ENCODE results near the gene ACVR2B. TPM values are rescaled to one million over a fixed set of nuclear protein-coding genes. Genes with fewer than 3 reads are reported as not detected.
"Not testable (repeated sequence)": the region's sequence is repeated elsewhere in the genome, so short reads cannot be mapped to it uniquely, and the experiment has no call there.

The ACVR2B gene
- total RNA-seq (2014; rRNA removed; shearing (Covaris generic)) = 0.74 and 0.81 TPM in 2 replicates

DNA sequence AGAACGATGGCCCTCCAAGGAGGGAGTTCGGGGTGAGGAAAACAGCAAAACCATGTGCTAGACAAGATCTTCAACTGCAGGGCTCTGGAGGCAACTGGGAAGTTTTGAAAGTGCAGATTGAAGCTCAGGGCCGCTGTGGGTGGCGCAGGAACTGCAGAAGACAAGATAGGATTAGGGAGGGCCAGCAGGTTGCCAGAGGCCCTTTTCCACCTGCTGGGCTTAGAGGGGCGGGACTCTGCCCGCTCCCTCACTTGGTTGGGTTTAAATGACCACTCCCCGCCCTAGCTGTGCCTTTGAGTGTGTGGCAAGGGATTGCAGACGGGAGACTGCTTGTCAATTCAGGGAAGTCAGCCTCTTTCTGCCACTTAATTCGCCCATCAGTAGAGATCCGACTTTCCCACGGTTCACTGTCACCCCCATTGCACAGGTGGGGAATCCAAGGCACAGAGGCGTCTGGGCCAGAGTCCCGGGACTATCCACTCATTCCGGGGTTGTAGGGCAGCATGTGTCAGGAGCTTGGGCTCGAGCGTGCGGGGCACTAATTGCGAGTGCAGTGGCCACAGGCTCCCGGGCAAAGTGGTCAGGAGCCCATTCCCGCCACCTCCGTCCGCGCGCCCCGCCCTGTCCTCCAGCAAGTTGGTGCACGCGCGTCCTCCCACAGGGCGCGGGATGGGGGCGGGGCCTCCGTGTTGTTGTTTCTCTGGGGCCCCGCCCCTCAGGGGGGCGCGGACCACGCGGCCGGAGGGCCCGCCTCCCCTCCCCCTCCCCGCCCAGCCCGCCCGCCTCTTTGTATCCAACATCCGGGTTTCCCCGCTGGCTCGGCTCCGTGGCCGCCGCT lies at the start of gene ACVR2B:
TSS of gene ACVR2B (plus strand) at position 816 of the 838 bp plus-strand sequence. CDS start 433 bp downstream, outside the sequence.
- DNase-seq (ENCODE audit: low read depth) = peak; percentile 62

DNA sequence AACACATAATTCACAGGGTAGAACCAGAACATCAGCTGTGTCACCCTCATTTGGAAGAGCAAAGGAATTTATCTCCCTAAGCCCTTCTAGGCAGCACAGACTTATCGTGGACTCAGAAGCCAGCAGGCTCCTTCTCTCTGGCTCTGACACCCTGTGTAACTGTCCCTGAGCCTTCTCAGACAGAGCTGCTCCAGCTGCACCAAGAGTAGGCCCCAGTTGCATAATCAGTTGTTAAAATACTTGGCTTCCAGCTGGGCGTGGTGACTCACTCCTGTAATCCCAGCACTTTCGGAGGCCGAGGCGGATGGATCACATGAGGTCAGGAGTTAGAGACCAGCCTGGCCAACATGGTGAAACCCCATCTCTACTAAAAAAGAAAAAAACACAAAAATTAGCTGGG lies 49.4 kb upstream of the ACVR2B start:
- peak; percentile 46 for DNase-seq (ENCODE audit: low read depth)

- peak; percentile 6 for DNase-seq (ENCODE audit: low read depth)
Observed at GRCh38 chr3:38411591-38411990, 42.1 kb upstream of the ACVR2B start.

- DNase-seq (ENCODE audit: low read depth) = not testable (repeated sequence)
Observed at GRCh38 chr3:38420758-38421157, 32.9 kb upstream of the ACVR2B start.

DNA sequence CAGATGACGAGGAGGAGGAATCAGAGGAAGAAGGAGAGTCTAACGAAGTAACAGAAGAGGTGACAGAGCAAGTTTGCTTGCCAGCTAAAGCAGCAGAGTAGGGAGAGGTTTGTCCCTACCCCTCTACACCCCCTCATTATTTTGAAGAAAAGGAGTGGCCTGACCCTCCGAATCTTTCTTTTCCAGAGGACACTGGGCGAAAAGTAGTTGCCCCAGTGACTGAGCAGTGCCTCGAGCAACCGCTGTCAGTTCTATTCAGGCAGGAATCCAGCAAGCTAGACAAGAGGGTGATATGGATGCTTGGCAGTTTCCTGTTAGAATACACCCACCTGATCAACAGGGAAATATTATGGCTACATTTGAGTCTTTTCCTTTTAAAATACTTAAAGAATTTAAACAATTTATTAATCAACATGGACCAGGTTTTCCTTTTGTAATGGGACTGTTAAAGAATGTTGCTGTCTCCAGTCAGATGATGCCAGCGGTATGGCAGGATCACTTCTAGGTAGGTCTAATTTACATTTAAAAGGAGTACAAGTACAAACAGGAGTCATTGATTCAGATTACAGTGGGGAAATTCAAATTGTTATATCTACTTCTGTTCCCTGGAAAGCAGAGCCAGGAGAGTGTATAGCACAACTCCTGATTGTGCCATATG lies 31.9 kb upstream of the ACVR2B start:
- DNase-seq (ENCODE audit: low read depth) = no peak

GRCh38 chr3:38426798-38427426 lies 26.8 kb upstream of the ACVR2B start:
- DNase-seq (ENCODE audit: low read depth) = not testable (repeated sequence)

GRCh38 chr3:38432871-38433658 lies 20.6 kb upstream of the ACVR2B start:
- not testable (repeated sequence) for DNase-seq (ENCODE audit: low read depth)

DNA sequence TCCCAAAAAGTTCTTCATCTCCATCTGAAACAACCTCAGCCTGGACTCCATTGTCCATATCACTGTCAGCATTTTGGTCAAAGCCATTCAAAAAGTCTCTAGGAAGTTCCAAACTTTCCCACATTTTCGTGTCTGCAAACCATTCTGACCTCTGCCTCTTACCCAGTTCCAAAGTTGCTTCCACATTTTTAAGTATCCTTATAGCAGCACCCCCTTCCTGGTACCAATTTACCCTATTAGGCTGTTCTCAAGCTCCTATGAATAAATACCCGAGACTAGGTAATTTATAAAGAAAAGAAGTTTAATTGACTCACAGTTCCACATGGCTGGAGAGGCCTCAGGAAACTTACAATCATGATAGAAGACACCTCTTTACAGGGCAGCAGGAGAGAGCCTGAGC lies 20.0 kb upstream of the ACVR2B start:
- not testable (repeated sequence) for DNase-seq (ENCODE audit: low read depth)

- DNase-seq (ENCODE audit: low read depth) = peak; percentile 71
Observed at GRCh38 chr3:38438436-38439069, 15.1 kb upstream of the ACVR2B start.

DNA sequence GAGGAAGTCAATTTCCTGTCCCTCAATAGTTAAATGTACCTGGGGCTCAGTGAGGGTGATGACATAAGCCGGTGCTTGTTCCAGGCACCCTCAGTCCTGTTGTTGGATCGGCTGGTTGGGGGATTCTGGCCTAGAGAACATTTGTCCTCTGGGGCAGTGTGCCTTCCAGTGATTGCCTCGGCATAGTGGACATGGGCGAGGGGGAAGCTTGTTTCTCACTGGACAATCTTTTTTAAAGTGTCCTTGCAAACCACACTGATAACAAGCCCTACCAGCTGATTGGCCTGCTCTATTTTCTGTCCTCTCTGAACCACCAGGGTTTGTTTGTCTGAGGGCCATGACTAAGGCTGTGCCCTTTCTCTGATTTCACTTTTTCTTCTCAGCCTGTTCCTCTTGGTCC lies 10.5 kb upstream of the ACVR2B start:
- not testable (repeated sequence) for DNase-seq (ENCODE audit: low read depth)

GRCh38 chr3:38446085-38446686 lies 7.5 kb upstream of the ACVR2B start:
- no peak for DNase-seq (ENCODE audit: low read depth)

GRCh38 chr3:38446812-38447211 lies 6.9 kb upstream of the ACVR2B start:
- no peak for DNase-seq (ENCODE audit: low read depth)

- DNase-seq (ENCODE audit: low read depth) = no peak
Observed at GRCh38 chr3:38450853-38451252, 2.8 kb upstream of the ACVR2B start.

DNA sequence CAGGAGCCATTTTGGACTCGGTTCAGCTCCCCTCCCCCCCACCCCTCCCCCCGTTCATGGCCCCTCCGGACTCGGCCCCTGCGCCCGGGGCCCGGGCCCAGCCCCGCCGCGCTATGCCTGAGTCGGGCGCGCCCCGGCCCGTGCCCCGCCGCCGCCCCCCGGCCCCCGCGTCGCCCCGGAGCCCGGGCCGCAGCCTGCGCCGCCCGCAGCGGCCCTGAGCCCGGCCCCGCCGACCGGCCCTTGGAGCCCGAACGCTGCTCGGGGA lies 155 bp downstream of the ACVR2B start:
- DNase-seq (ENCODE audit: low read depth) = no peak

DNA sequence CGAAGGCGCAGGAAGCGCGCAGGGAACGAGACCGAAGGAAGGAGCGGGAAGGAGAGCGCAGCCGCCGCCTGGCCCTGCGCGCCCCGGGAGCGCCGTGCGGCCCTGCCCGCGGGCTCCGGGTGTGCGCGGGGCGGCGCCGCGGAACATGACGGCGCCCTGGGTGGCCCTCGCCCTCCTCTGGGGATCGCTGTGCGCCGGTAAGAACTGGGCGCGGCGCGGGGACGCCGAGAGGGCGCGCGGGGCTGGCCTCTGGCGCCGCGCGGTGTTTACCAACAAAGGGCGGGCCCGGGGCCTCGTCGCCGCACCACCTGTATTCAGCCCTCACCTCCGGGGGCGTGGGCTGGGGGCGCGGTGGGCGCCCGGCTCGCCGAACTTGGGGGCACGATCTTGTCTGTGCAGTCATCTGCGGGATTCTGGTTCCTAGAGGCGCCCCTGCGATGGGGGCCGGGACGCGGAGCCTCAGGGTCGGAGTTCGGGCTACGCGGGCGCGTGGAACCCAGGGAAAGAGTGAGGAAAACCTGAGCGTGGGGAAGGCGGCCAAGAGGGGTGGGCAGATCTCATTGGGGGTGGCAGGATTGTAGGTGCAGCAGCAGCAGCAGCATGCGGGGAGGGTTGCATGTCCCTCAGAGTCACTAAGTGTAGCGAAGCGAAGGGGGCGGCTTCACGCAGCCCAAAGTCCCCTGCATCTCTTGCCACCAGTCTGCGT lies 641 bp downstream of the ACVR2B start:
- peak; percentile 12 for DNase-seq (ENCODE audit: low read depth)

DNA sequence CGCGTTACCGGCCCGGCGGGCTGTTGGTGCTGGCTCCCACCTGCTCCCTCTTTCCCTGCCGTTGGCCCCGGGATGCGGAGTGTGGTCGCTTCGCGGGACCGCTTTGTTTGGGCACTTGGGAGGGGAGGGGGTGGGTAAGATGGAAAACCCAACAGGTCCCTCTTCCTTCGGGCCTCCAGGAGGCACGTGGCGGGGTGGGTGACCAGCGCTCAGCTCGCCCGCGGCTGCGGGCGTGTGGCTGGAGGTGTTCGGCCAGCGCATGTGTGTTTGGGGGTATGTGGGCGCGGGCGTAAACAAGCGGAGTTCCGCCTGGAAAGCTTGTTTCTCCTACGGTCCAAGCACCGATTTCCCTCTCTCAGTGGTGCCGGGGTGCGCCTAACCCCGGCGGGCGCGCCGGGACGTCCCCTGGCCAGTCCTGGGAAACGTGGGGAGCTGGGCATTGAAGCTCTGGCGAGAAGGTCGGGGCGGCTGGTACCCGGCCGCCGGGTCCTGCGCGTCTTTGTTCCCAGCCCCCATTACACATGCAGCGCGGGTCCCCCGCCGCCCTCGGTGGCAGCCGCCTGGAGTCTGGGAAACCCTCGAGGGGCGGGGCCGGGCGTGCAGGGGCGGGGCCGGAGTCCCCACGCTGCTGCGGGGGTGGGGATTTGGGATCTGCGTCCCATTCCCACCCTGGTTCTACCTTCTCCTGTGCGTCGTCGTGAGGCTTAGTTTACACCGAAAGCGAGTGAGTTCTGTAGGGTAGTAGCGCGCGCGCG lies 1.4 kb downstream of the ACVR2B start:
- DNase-seq (ENCODE audit: low read depth) = peak; percentile 60

DNA sequence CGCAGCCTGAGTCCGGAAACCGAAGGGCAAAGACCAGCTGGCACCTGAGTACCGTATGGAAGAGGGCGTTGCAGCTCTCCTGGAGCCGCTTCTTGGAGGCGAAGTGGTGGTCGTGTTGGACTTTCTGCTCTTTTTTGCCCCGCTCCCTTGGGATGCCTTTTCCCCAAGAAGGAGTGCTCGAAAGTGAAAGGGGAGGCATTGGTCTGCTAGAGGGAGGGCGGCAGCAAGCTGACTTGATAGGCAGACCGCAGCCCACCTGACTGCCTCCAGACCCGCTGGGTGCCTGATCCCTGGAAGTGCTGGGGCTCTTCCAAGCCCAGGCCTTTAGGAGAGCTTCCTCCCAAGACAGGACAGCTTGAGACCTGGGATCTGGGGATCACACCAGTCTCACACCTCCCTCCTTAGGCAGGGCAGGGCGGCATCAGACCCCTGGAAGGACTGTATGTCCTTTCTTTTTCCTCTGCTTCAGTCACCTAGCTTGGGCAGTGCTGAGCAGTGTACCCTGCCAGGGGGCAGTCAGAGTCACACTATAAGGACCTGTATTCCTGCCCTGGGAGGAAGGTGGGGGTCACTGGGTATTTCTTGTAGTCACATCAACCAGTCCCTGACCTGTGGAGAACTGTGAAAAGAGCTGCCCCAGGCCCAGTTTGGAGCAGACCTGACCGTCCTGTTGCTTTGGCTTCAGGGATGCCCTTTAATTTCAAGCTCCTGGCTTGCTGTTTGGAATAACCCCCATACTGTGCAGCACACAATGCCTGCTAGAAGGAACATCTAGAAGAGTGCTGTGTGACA lies 2.1 kb downstream of the ACVR2B start:
- DNase-seq (ENCODE audit: low read depth) = no peak

GRCh38 chr3:38457111-38458003 lies 3.7 kb downstream of the ACVR2B start:
- DNase-seq (ENCODE audit: low read depth) = peak; percentile 61
